GM21390 (cell line): Measurements from ENCODE around the gene GNAT3.

ENCODE experiments used
- ATAC-seq: cut with Tn5 transposase; IDR thresholded peaks from one replicate; pipeline ENCODE4 v1.9.1; 2021; ENCODE audit not compliant: unreplicated experiment

Gene GNAT3

GRCh38 chr7:80511964-80512363 is at the start of gene GNAT3:
GNAT3 (minus strand) TSS chr7:80512064; CDS start chr7:80511926, 138 bp downstream.
- no peak for ATAC-seq

- no peak for ATAC-seq
Observed at GRCh38 chr7:80558116-80558515, 46.3 kb upstream of the GNAT3 start.

GRCh38 chr7:80552031-80552694 is 40.3 kb upstream of the GNAT3 start:
- no peak for ATAC-seq

GRCh38 chr7:80550005-80550404 is 38.1 kb upstream of the GNAT3 start:
- no peak for ATAC-seq

- ATAC-seq = no peak
Observed at GRCh38 chr7:80548840-80549530, 37.1 kb upstream of the GNAT3 start.

GRCh38 chr7:80542398-80542797 is 30.5 kb upstream of the GNAT3 start:
- ATAC-seq = no peak

- ATAC-seq = no peak
Observed at GRCh38 chr7:80540836-80541235, 29.0 kb upstream of the GNAT3 start.

GRCh38 chr7:80537091-80537490 is 25.2 kb upstream of the GNAT3 start:
- no peak for ATAC-seq

GRCh38 chr7:80536426-80536825 is 24.6 kb upstream of the GNAT3 start:
- no peak for ATAC-seq

- ATAC-seq = no peak
Observed at GRCh38 chr7:80533287-80533686, 21.4 kb upstream of the GNAT3 start.

- no peak for ATAC-seq
Observed at GRCh38 chr7:80532153-80532552, 20.3 kb upstream of the GNAT3 start.

GRCh38 chr7:80530136-80530535 is 18.3 kb upstream of the GNAT3 start:
- no peak for ATAC-seq

- ATAC-seq = no peak
Observed at GRCh38 chr7:80529362-80529761, 17.5 kb upstream of the GNAT3 start.

- ATAC-seq = no peak
Observed at GRCh38 chr7:80528689-80529088, 16.8 kb upstream of the GNAT3 start.

GRCh38 chr7:80526472-80526871 is 14.6 kb upstream of the GNAT3 start:
- no peak for ATAC-seq

- ATAC-seq = no peak
Observed at GRCh38 chr7:80524693-80525092, 12.8 kb upstream of the GNAT3 start.

- ATAC-seq = no peak
Observed at GRCh38 chr7:80521809-80522208, 9.9 kb upstream of the GNAT3 start.

- no peak for ATAC-seq
Observed at GRCh38 chr7:80520199-80520598, 8.3 kb upstream of the GNAT3 start.

- no peak for ATAC-seq
Observed at GRCh38 chr7:80517282-80517747, 5.5 kb upstream of the GNAT3 start.

- ATAC-seq = no peak
Observed at GRCh38 chr7:80515298-80515697, 3.4 kb upstream of the GNAT3 start.

- no peak for ATAC-seq
Observed at GRCh38 chr7:80510021-80510420, 1.8 kb downstream of the GNAT3 start.

- no peak for ATAC-seq
Observed at GRCh38 chr7:80508440-80508839, 3.4 kb downstream of the GNAT3 start.
